ENCODE data around the gene ATP11A. TPM values are rescaled to one million over a fixed set of nuclear protein-coding genes. Genes with fewer than 3 reads are reported as not detected.

ATP11A gene
- total RNA-seq, 2 experiments from 2014 or later, result 28.8 to 30.2 TPM

DNA sequence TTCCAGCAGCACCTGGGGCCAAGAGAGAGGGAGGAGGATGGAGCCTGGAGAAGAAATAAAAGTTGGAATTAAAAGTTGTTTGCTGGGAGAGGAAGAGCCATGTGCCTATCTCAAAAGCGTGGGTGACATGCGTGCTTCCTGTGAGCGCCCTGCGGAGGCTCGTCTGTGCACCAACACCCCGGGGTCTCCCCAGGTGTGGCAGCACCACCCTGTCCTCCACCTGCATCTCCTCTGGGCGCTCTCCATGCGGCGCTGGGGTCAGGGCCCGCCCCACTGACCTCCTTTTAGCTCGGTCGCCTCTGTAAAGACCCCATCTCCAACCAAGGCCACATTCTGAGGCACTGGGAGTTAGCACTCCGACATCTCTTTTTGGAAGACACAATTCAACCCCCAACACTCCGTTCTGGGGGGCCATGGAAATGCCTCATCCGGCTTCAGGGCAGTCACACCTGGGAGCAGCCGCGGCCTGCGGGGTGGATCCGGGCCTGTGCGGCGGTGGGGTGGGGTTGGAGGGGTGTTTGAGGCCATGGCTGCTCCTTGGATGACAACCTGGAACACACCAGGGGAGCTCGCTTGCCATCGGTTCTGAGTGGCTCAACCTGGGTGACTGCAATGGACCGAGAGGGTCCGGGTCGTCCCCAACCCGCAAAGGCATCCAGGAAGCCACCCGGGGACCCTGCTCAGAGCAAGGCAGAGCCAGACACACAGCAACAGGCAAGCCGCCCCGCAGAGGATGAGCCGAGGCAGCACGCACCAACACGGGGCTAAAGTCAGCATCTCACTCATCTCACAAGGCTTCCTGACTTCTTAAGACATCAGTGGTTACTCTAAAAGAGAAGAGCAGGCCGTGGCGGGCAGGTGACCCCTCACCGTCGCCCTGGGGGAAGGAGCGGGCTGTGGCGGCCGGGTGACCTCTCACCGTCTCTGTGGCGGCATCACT lies 199.8 kb downstream of the ATP11A start:
- Mint-ChIP-seq H3K4me1 (ENCODE audit: low read depth) (peaks cover 3% of the 10 kb centered on the region), H3K27me3 (peaks cover 6% of the 10 kb centered on the region), H3K27ac (no peak overlapping the region), H3K4me3 (no peak overlapping the region), H3K36me3 (ENCODE audit: low read depth) (no peaks in the 10 kb centered on the region), H3K9me3 (no peaks in the 10 kb centered on the region)
- no peak for TF ChIP-seq CTCF (IDR thresholded peaks at IDR 0.05)
- intact Hi-C loops (cut with micrococcal nuclease), result no loop called here
- no peak for DNase-seq
- POLR2A ChIA-PET, result interaction anchor here (1.8 kb wide), 1 partner anchor 16 kb away, joined by 4 read pairs; no protein-coding TSS in a partner anchor
- CTCF ChIA-PET, result no interaction called here
- ATAC-seq, result no peak

- Mint-ChIP-seq H3K27me3 (peaks cover 8% of the 10 kb centered on the region), H3K9me3 (no peaks in the 10 kb centered on the region), H3K4me1 (ENCODE audit: low read depth) (peaks cover 5% of the 10 kb centered on the region), H3K4me3 (no peak overlapping the region), H3K36me3 (ENCODE audit: low read depth) (no peaks in the 10 kb centered on the region), H3K27ac (no peak overlapping the region)
- intact Hi-C loops (cut with micrococcal nuclease), result no loop called here
- ChIA-PET CTCF (no interaction called here), POLR2A (interaction anchor here (1.8 kb wide), 1 partner anchor 17 kb away, joined by 4 read pairs; no protein-coding TSS in a partner anchor)
- DNase-seq (no peak), ATAC-seq (no peak)
- TF ChIP-seq CTCF (IDR thresholded peaks at IDR 0.05), result no peak
These were observed 200.7 kb downstream of the ATP11A start for GRCh38 chr13:112890316-112891145.

DNA sequence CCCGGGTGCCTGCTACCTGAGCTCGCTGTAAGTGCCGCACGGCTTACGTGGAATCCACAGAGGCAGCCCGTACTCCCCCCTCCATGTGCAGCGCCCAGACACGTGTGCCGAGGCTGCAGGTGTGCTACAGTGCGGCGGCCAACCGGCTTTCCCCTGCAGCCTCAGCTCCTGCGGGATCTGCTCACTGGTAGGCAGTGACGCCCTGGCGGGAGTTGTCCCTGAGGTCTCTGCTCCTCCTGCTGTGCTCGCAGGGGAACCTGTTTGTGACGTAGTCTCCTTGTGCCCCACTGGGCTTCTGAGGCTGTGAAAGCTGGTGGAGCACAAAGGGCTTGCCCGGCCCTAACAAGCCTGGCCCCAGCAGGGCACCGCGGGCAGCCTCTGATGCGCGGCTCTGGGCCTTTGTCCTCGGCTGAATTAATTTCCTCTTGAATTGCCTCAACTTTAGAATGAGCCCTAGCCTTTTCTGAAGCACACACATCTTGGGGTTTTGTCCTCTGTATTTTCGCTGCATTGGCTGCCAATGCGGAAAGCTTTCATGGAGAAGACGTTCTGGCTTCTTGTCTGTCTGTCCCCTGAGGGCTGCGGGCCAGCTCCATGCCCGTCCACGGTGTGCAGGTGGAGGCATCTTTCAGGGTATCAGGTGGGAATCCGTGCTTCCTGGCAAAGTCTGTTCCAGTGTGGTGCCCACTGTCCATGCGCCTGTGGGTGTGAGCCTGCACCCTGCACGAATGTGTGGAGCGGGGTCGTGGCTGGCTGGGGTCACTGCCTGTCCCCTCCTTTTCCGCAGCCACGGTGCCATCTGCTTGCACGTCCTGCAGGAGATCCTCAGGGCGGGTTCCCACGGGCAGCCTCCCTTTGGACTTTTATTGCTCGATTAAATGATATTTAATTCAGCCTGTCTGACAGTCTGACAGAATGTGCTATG lies 201.9 kb downstream of the ATP11A start:
- no peak for DNase-seq
- Mint-ChIP-seq H3K27ac (no peak overlapping the region), H3K4me3 (no peak overlapping the region), H3K4me1 (ENCODE audit: low read depth) (peaks cover 5% of the 10 kb centered on the region), H3K36me3 (ENCODE audit: low read depth) (no peaks in the 10 kb centered on the region), H3K9me3 (no peaks in the 10 kb centered on the region), H3K27me3 (peaks cover 14% of the 10 kb centered on the region)
- ChIA-PET CTCF (interaction anchor here (1.1 kb wide), 1 partner anchor 17 kb away, joined by 3 read pairs; no protein-coding TSS in a partner anchor), POLR2A (interaction anchor here (1.8 kb wide), 1 partner anchor 18 kb away, joined by 4 read pairs; no protein-coding TSS in a partner anchor)
- no peak for ATAC-seq
- intact Hi-C loops (cut with micrococcal nuclease), result no loop called here
- TF ChIP-seq CTCF (IDR thresholded peaks at IDR 0.05), result no peak

DNA sequence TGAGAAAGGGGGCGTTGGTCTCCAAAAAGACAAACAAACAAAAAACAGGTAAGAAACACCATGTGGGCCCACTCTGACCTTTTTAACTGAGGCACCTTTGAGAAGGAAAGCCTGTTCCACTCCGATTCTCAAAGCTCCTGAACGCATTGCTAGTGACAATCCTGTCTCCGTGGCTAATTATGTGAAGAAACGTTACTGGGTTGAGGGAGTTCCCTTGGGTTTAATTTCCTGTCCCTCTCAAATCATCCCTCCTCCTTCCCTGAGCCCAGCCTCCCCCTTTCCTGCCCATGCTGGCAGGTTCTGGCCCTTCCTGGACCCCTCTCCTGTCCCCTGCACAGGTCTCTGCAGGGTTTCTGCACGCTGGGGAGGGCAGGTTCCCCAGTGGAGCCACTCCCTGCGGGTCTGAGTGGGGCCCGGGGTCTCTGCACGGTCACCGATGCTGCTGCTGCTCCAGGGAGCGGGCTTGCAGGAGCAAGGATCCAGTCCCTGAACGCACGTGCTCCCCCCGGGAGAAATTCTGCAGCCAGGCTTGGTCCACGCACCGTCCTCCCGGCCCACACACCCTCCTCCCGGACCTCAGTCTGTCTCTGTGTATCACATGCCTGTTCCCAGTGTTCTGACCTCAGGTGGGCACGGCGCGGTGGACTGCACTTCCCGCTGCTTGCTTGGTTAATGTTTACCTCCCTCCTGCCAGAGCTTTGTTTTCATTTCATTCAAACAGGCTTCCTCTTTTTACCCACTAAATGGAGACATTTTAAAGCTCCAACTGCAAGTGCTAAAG lies 202.8 kb downstream of the ATP11A start:
- Mint-ChIP-seq H3K36me3 (ENCODE audit: low read depth) (no peaks in the 10 kb centered on the region), H3K4me1 (ENCODE audit: low read depth) (peaks cover 5% of the 10 kb centered on the region), H3K4me3 (no peak overlapping the region), H3K9me3 (no peaks in the 10 kb centered on the region), H3K27me3 (peaks cover 14% of the 10 kb centered on the region), H3K27ac (no peak overlapping the region)
- intact Hi-C loops (cut with micrococcal nuclease), result no loop called here
- TF ChIP-seq CTCF (IDR thresholded peaks at IDR 0.05), result no peak
- no peak for ATAC-seq
- ChIA-PET POLR2A (no interaction called here), CTCF (interaction anchor here (1.1 to 1.4 kb wide), 2 partner anchors 18 kb away, joined by 3 to 4 read pairs; no protein-coding TSS in a partner anchor)
- no peak for DNase-seq
